ENCODE data around the gene ECI1.

DNA sequence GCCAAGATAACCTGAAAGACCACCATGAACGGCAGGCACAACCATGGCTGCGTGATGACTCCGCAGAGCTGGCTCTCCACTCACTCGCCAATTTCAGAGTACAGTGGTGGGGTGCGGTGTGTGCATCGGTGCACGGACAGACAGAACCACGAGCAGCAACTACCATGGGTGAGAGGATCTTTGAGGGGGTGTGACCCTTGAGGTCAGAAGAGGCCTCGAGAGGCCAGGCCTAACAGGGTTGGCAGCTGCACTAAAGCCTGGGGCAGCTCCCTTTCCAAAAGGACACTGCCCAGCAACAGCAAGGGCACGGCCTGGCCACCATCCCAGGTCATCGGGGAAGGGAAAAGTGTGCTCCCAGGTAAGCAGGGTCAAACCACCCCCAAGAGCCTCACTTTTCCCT, 1.9 kb upstream of the ECI1 start:
- TF ChIP-seq, protein P1, sequence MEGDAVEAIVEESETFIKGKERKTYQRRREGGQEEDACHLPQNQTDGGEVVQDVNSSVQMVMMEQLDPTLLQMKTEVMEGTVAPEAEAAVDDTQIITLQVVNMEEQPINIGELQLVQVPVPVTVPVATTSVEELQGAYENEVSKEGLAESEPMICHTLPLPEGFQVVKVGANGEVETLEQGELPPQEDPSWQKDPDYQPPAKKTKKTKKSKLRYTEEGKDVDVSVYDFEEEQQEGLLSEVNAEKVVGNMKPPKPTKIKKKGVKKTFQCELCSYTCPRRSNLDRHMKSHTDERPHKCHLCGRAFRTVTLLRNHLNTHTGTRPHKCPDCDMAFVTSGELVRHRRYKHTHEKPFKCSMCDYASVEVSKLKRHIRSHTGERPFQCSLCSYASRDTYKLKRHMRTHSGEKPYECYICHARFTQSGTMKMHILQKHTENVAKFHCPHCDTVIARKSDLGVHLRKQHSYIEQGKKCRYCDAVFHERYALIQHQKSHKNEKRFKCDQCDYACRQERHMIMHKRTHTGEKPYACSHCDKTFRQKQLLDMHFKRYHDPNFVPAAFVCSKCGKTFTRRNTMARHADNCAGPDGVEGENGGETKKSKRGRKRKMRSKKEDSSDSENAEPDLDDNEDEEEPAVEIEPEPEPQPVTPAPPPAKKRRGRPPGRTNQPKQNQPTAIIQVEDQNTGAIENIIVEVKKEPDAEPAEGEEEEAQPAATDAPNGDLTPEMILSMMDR (IDR thresholded peaks at IDR 0.05; ENCODE audit: low read length) = no peak
- no peak for TF ChIP-seq EZH2 (optimal IDR thresholded peaks at IDR 0.05; ENCODE audit: low read depth, low read length)
